Neuronal stem cell (in vitro differentiated cells): ENCODE results near the gene BAG2.

Source experiments
- DNase-seq: peaks from one replicate; pipeline ENCODE4 v3.0.0-alpha.2; 2013; ENCODE audit warnings: low spot score
- H2AFZ ChIP-seq: one replicate; pipeline ENCODE4 v1.6.1; 2013; ENCODE audit warnings: mild to moderate bottlenecking, low read length, inconsistent platforms
- H2AK5ac ChIP-seq: 2 replicates; pipeline ENCODE4 v1.6.1; 2013; ENCODE audit warnings: low read depth, mild to moderate bottlenecking, inconsistent platforms, low read length, moderate library complexity, mixed read lengths
- H2BK120ac ChIP-seq: 2 replicates; pipeline ENCODE4 v1.6.1; 2013; ENCODE audit warnings: low read depth, mild to moderate bottlenecking, inconsistent platforms, low read length, moderate library complexity, mixed read lengths
- H2BK12ac ChIP-seq: one replicate; pipeline ENCODE4 v1.6.1; 2013; ENCODE audit warnings: low read length, inconsistent platforms
- H2BK15ac ChIP-seq: 2 replicates; pipeline ENCODE4 v1.6.1; 2013; ENCODE audit warnings: mild to moderate bottlenecking, low read length, inconsistent platforms, mixed read lengths
- H2BK5ac ChIP-seq: one replicate; pipeline ENCODE4 v1.6.1; 2013; ENCODE audit warnings: inconsistent platforms, mild to moderate bottlenecking, low read length, moderate library complexity
- H3K14ac ChIP-seq: one replicate; pipeline ENCODE4 v1.6.1; 2013; ENCODE audit warnings: low read length, inconsistent platforms
- H3K18ac ChIP-seq: 2 replicates; pipeline ENCODE4 v1.6.1; 2013; ENCODE audit warnings: low read length, inconsistent platforms
- H3K23ac ChIP-seq: 2 replicates; pipeline ENCODE4 v1.6.1; 2013; ENCODE audit warnings: low read depth, mild to moderate bottlenecking, mixed read lengths, low read length, inconsistent platforms; ENCODE audit not compliant: poor library complexity
- H3K27ac ChIP-seq: replicated peaks from 3 replicates; pipeline ENCODE4 v1.5.1; 2013; ENCODE audit warnings: low read length, inconsistent platforms
- H3K27me3 ChIP-seq, 3 experiments: 2 replicates each; pipeline ENCODE4 v1.6.1; 2013; ENCODE audit warnings: low read length in 3 of 3, mild to moderate bottlenecking in 2 of 3, inconsistent platforms in 1 of 3, low read depth in 1 of 3, mixed read lengths in 1 of 3, moderate library complexity in 1 of 3; ENCODE audit not compliant: control insufficient read depth in 3 of 3, insufficient read depth in 3 of 3
- H3K36me3 ChIP-seq, 2 donors: replicated peaks in 1 of 2; 2 replicates each; pipeline ENCODE4 v1.6.1; 2013; ENCODE audit warnings: low read length in 2 of 2; ENCODE audit not compliant: control insufficient read depth in 2 of 2, insufficient read depth in 2 of 2
- H3K4ac ChIP-seq: 2 replicates; pipeline ENCODE4 v1.6.1; 2013; ENCODE audit warnings: inconsistent platforms, mild to moderate bottlenecking, low read length, moderate library complexity
- H3K4me1 ChIP-seq, 2 donors: 1 replicate in 1 of 2; 2 replicates in 1 of 2; pipeline ENCODE4 v1.6.1; 2013; ENCODE audit warnings: low read length in 2 of 2, low read depth in 1 of 2; ENCODE audit not compliant: control insufficient read depth in 2 of 2, insufficient read depth in 1 of 2
- H3K4me2 ChIP-seq: one replicate; pipeline ENCODE4 v1.6.1; 2013; ENCODE audit warnings: mild to moderate bottlenecking, low read length, inconsistent platforms; ENCODE audit not compliant: insufficient read depth, poor library complexity, severe bottlenecking
- H3K4me3 ChIP-seq, 2 donors: 2 replicates each; pipeline ENCODE4 v1.5.1; 2013; ENCODE audit warnings: low read length in 2 of 2, mild to moderate bottlenecking in 2 of 2, inconsistent platforms in 1 of 2, moderate library complexity in 1 of 2
- H3K79me1 ChIP-seq: one replicate; pipeline ENCODE4 v1.6.1; 2013; ENCODE audit warnings: low read depth, mild to moderate bottlenecking, inconsistent platforms, low read length, moderate library complexity
- H3K9ac ChIP-seq: one replicate; pipeline ENCODE4 v1.6.1; 2013; ENCODE audit warnings: mild to moderate bottlenecking, low read depth, low read length, inconsistent platforms; ENCODE audit not compliant: poor library complexity
- H3K9me3 ChIP-seq, 2 donors: replicated peaks in 1 of 2; 2 replicates each; pipeline versions ENCODE3 to v1.6.1; 2013; ENCODE audit warnings: low read length in 2 of 2, mild to moderate bottlenecking in 2 of 2, inconsistent platforms in 1 of 2, low read depth in 1 of 2, mixed read lengths in 1 of 2, moderate library complexity in 1 of 2; ENCODE audit not compliant: control insufficient read depth in 2 of 2, insufficient read depth in 1 of 2
- H4K8ac ChIP-seq: one replicate; pipeline ENCODE4 v1.6.1; 2013; ENCODE audit warnings: low read depth, mild to moderate bottlenecking, inconsistent platforms, low read length, moderate library complexity
- H4K91ac ChIP-seq: one replicate; pipeline ENCODE4 v1.6.1; 2013; ENCODE audit warnings: low read length, low read depth, mild to moderate bottlenecking, inconsistent platforms; ENCODE audit not compliant: poor library complexity
- WGBS, 2 donors: extraction: QIAGEN DNeasy Blood & Tissue Kit; methylation state at CpG; one replicate each; pipeline ENCODE4 v1.1.7; 2013; ENCODE audit warnings: missing lambda C conversion rate in 2 of 2, mixed read lengths in 1 of 2; ENCODE audit not compliant: insufficient read length in 2 of 2, insufficient replicate concordance in 1 of 2; ENCODE audit errors: extremely low coverage in 2 of 2; 5-methylcytosine and 5-hydroxymethylcytosine counted together

The BAG2 gene

DNA sequence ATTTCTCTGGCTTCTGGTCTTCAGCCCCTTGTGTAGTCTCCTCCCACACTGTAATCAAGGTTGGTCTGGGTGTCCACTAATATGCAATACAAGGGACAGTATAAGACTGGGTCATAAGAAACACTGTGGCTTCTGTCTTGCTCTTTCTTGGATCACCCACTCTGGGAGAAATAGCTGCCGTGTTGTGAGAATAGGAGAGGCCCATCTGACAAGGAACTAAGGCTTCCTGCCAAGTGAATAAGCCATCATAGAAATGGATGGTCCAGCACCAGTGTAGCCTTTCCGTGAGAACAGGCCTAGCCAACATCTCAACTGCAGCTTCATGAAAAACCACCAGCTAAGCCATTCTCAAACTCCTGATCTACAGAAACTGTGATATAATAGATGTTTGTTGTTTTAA is 23.3 kb downstream of the BAG2 start:
- Histone ChIP-seq H2BK12ac (no peak overlapping the region), H3K4me2 (no peak overlapping the region), H4K91ac (no peak overlapping the region), H3K4me1 (no peaks in the 10 kb centered on the region), H3K27me3 (no peaks in the 10 kb centered on the region), H3K23ac (no peak overlapping the region), H3K4me3 (no peak overlapping the region), H3K14ac (no peak overlapping the region), H2AK5ac (no peak overlapping the region), H3K36me3 (peaks cover 3 to 58% of the 10 kb centered on the region in 2 donors), H3K9ac (no peak overlapping the region), H2BK15ac (no peak overlapping the region), H3K4ac (no peak overlapping the region), H2BK5ac (no peak overlapping the region), H3K9me3 (peaks cover 0 to 5% of the 10 kb centered on the region in 2 donors), H3K27ac (no peak overlapping the region), H4K8ac (no peak overlapping the region), H2AFZ (no peak overlapping the region), H3K18ac (no peak overlapping the region), H2BK120ac (no peak overlapping the region), H3K79me1 (no peaks in the 10 kb centered on the region)
- no CpG with 5 or more reads among the region's 2 CpGs for WGBS, 2 donors
- DNase-seq: no peak

DNA sequence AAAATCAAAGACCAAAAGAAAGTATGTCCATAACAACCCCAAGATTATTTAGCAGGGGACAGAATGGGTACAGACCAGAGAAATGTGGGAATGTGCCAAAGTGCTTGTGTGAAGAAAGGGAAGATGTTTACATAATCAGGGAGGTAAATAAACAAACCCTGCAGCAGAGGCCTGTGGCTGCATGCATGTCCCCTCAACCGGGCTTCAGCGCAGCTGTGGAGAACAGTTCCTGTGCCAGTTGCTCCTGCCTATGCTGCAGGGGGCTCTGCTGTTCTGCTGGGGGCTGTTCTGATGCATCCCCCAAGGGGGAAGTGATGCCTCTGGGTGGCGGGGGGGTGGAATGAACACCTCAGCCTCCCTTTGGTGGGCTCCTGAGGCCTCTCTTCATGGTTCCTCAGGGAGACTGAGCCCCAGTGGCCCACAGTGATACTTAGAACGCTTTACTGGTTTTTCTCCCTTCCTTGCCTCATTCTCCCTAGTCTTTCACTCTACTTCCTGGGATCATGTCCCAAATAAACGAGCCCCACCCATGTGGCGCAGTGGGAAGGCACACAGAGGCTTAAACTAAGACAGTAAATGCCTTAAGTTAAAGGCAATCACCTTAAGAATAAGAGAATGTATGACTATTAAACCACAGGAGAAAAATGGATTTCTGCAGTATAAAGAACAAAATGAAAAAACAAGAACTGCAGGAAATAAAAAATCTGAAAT is 27.0 kb downstream of the BAG2 start:
- H2BK5ac ChIP-seq: no peak overlapping the region
- H2AFZ ChIP-seq: no peak overlapping the region

DNA sequence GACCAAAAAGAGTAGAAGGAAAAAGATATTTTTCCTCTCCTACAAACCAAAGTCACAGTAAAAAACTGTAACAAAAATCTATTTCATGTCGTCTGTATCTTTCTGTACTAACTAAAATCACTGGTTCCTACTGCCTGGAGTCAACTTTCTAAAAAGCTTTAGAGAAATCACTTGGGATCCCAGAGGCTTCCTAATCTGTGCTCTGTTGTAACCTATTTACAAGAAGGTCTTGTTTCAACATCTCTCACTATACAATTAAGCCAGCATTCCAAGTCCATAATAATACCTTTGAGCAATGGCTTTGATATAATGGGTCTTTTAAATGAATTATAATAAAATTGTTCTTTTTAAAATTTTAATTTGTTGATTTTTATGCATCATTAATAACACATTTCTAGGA is 29.6 kb downstream of the BAG2 start:
- Histone ChIP-seq H4K8ac (no peak overlapping the region), H3K27me3 (no peaks in the 10 kb centered on the region), H2BK120ac (no peak overlapping the region), H3K4ac (no peak overlapping the region), H2BK5ac (no peak overlapping the region), H3K79me1 (no peaks in the 10 kb centered on the region), H2AK5ac (no peak overlapping the region), H3K27ac (no peak overlapping the region), H3K4me2 (no peak overlapping the region), H2AFZ (no peak overlapping the region), H3K18ac (no peak overlapping the region), H3K14ac (no peak overlapping the region), H2BK12ac (no peak overlapping the region), H3K4me3 (no peak overlapping the region), H3K23ac (no peak overlapping the region), H3K36me3 (peaks cover 3 to 24% of the 10 kb centered on the region in 2 donors), H3K9ac (no peak overlapping the region), H3K4me1 (peaks cover 4 to 5% of the 10 kb centered on the region in 2 donors), H4K91ac (no peak overlapping the region), H3K9me3 (no peaks in the 10 kb centered on the region), H2BK15ac (no peak overlapping the region)
- no peak for DNase-seq
- no CpG with 5 or more reads among the region's 1 CpG for WGBS, 2 donors

More for the DNA sequence above, 27.0 kb downstream of the BAG2 start:
- Histone ChIP-seq H3K4me1 (peaks cover 0 to 4% of the 10 kb centered on the region in 2 donors), H3K4ac (no peak overlapping the region), H4K8ac (no peak overlapping the region), H3K4me3 (peak overlapping the region in 1 of 2 donors; percentile 54), H2BK120ac (no peak overlapping the region), H3K9ac (no peak overlapping the region), H3K79me1 (no peaks in the 10 kb centered on the region), H2AK5ac (no peak overlapping the region), H2BK12ac (no peak overlapping the region), H3K27ac (no peak overlapping the region), H3K18ac (no peak overlapping the region), H3K27me3 (no peaks in the 10 kb centered on the region), H4K91ac (no peak overlapping the region), H3K14ac (no peak overlapping the region), H3K36me3 (peaks cover 3 to 32% of the 10 kb centered on the region in 2 donors), H3K23ac (no peak overlapping the region), H2BK15ac (no peak overlapping the region), H3K9me3 (no peaks in the 10 kb centered on the region), H3K4me2 (no peak overlapping the region)
- no peak for DNase-seq
- no CpG with 5 or more reads among the region's 6 CpGs for WGBS, 2 donors

DNA sequence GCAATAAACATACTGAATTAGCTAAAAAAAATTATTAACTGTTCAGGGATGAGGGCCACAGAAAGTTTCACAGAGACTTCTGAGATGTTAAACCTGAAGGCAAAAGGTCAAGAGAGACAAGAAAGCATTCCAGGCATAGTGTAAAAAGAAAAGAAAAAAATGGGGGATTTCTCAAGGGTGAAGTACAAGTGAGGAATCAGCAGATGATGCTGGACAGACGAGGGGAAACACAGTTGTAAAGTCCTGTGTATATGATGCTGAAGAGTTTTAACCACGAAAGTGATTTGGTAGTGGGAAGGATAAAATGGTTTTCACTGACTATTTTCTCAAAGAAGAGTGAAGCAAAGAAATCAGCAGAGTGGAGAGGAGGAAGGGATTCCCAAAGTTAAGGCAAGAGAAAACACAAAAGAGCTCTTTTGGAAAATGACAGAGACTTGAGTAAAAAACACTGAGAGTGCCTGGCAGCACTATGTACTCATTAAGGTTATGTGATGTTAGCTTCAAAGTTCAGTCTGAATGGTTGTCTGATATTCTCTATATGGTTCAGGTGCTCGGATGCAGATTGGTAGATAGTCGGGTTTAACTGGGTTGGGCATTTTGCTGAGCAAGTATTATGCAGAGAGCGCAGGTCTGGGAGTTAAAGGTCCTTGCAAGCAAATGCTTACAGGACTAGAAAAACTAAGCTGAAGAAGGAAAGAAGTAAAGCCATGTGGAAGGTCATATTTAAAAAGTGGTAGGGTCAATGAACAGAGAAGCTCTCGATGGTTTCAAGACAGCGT is 33.6 kb downstream of the BAG2 start:
- no peak overlapping the region for H3K27ac ChIP-seq
- no CpG with 5 or more reads among the region's 7 CpGs for whole genome bisulfite sequencing, 2 donors

More for the DNA sequence above, 33.6 kb downstream of the BAG2 start:
- Histone ChIP-seq H3K14ac (no peak overlapping the region), H3K9ac (no peak overlapping the region), H2AFZ (no peak overlapping the region), H3K36me3 (peaks cover 0 to 21% of the 10 kb centered on the region in 2 donors), H3K4me1 (peaks cover 4 to 5% of the 10 kb centered on the region in 2 donors), H3K4me2 (no peak overlapping the region), H3K79me1 (no peaks in the 10 kb centered on the region), H2BK12ac (no peak overlapping the region), H3K4ac (no peak overlapping the region), H2BK15ac (no peak overlapping the region), H2BK5ac (no peak overlapping the region), H2AK5ac (no peak overlapping the region), H3K18ac (no peak overlapping the region), H3K23ac (no peak overlapping the region), H3K4me3 (no peak overlapping the region), H4K8ac (no peak overlapping the region), H3K9me3 (no peaks in the 10 kb centered on the region), H3K27me3 (no peaks in the 10 kb centered on the region), H2BK120ac (no peak overlapping the region), H4K91ac (no peak overlapping the region)
- DNase-seq: no peak
